Activated naive CD8-positive, alpha-beta T cell (primary cell): ENCODE measurements around the gene MST1R.

ENCODE experiments used
- H3K27ac Mint-ChIP-seq: one replicate; pipeline ENCODE4 v1.8.0; 2021; ENCODE audit warnings: mixed read lengths
- H3K27me3 Mint-ChIP-seq: one replicate; pipeline ENCODE4 v1.8.0; 2021; ENCODE audit warnings: mixed read lengths
- H3K36me3 Mint-ChIP-seq: one replicate; pipeline ENCODE4 v1.8.0; 2021; ENCODE audit warnings: mixed read lengths
- H3K4me1 Mint-ChIP-seq: one replicate; pipeline ENCODE4 v1.8.0; 2021; ENCODE audit warnings: low read depth, mixed read lengths
- H3K4me3 Mint-ChIP-seq: one replicate; pipeline ENCODE4 v1.8.0; 2021; ENCODE audit warnings: mild to moderate bottlenecking, mixed read lengths
- H3K9me3 Mint-ChIP-seq: one replicate; pipeline ENCODE4 v1.8.0; 2021; ENCODE audit warnings: low read depth, mixed read lengths

Gene MST1R

GRCh38 chr3:49901366-49902339 lies 2.0 kb downstream of the MST1R start:
- Mint-ChIP-seq H3K27me3 (no peaks in the 10 kb centered on the region), H3K9me3 (no peaks in the 10 kb centered on the region), H3K4me3 (no peak overlapping the region), H3K4me1 (peaks cover 19% of the 10 kb centered on the region), H3K36me3 (no peaks in the 10 kb centered on the region), H3K27ac (no peak overlapping the region)

DNA sequence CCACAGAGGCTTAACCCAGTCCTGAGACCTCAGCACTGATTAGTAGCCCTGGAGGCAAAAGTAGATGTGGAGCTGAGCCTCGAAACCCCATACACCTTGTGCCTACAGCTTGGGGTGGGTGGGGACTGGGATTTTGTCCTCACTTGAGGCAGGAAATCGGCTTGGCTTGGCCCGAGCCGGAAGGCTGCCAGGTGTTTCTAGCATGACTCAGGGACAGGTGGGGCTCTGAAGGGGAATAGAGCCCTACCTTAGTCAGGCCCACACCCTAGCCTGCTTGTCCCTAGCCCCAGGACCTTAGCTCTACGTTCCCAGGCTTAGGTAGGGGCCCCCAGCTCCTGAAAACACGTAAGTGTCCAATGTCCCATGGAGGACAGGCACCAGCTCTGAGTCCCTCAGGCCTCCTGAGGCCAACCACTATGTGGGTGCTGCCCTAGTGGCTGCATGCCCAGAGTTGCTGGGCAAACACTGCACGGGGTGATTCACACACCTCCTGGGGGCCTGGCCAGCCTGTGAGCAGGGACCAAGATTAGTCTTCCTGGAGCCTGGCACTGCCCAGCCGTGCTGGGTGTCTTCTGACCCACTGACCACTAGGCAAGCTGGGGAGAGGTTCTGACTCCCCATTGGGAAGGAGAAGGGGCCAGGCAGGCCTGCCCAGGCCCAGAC lies 3.1 kb downstream of the MST1R start:
- Mint-ChIP-seq H3K4me3 (no peak overlapping the region), H3K4me1 (peaks cover 9% of the 10 kb centered on the region), H3K27ac (no peak overlapping the region), H3K9me3 (no peaks in the 10 kb centered on the region), H3K36me3 (no peaks in the 10 kb centered on the region), H3K27me3 (no peaks in the 10 kb centered on the region)

GRCh38 chr3:49899815-49900214 lies 3.9 kb downstream of the MST1R start:
- no peak overlapping the region for H3K27ac Mint-ChIP-seq
- H3K36me3 Mint-ChIP-seq = no peaks in the 10 kb centered on the region
- H3K4me3 Mint-ChIP-seq = no peak overlapping the region
- H3K4me1 Mint-ChIP-seq = peaks cover 8% of the 10 kb centered on the region
- no peaks in the 10 kb centered on the region for H3K27me3 Mint-ChIP-seq
- no peaks in the 10 kb centered on the region for H3K9me3 Mint-ChIP-seq

DNA sequence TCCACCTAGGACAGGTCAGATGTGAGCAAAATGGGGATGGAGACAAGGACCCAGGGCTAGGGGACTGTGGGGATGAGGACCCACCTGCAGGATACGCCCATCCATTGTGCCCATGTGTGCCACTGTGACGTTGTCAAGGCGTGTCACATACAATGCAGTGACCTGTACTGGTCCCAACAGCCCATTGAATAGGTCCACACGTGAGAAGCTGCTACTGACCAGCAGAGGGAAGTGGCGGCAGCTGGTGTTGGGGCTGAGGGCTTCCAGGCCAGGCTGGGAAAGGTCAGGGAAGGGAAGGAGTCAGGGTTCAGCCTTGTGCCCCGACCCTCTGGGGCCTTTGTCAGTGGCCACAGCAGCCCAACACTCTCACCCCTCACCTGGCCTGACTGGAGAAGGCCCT lies 4.7 kb downstream of the MST1R start:
- H3K36me3 Mint-ChIP-seq = no peaks in the 10 kb centered on the region
- H3K9me3 Mint-ChIP-seq = no peaks in the 10 kb centered on the region
- H3K27ac Mint-ChIP-seq = no peak overlapping the region
- peaks cover 2% of the 10 kb centered on the region for H3K4me1 Mint-ChIP-seq
- no peak overlapping the region for H3K4me3 Mint-ChIP-seq
- H3K27me3 Mint-ChIP-seq = no peaks in the 10 kb centered on the region

DNA sequence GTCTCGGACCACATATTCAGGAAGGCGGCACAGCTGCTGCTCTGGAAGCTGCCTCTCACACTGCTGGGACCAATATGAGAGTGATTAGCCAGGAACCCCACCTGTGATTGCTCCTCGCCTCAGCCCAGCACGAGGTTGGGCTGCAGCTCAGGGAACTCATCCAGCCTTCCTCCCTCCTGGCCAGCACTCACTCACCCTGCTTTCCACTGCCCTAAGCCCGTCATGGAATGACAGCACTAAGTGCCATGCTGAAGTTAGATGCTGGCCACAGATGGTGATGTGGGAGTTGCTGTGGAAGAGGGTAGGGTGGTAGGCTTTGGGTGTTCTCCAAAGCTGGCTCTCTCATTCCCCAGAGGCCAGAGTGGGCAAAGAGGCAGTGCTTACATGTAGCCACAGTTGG lies 7.3 kb downstream of the MST1R start:
- H3K36me3 Mint-ChIP-seq = no peaks in the 10 kb centered on the region
- no peak overlapping the region for H3K4me3 Mint-ChIP-seq
- no peaks in the 10 kb centered on the region for H3K4me1 Mint-ChIP-seq
- no peaks in the 10 kb centered on the region for H3K27me3 Mint-ChIP-seq
- no peak overlapping the region for H3K27ac Mint-ChIP-seq
- H3K9me3 Mint-ChIP-seq = no peaks in the 10 kb centered on the region

DNA sequence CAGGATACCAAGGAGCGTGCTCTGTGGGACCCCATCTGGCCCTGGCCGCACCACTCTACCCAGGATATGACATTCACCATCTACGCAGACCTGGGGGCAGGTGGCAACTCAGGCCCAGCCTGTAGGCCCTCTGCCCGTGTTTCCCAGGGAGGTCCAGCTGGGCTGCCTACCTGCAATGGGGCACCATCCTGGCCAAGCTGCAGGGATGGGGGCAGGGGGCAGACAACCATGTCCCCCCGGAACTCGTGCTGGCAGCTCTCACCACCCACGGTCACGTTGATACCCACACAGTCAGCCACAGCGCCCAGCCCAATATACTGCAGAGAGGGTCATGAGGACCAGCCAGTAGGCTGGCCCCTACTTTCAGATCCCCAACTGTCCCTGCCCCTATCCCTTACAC lies 7.9 kb downstream of the MST1R start:
- no peak overlapping the region for H3K27ac Mint-ChIP-seq
- no peaks in the 10 kb centered on the region for H3K4me1 Mint-ChIP-seq

GRCh38 chr3:49889296-49889695 lies 14.4 kb downstream of the MST1R start:
- Mint-ChIP-seq H3K9me3 (no peaks in the 10 kb centered on the region), H3K36me3 (no peaks in the 10 kb centered on the region), H3K4me3 (no peak overlapping the region), H3K27me3 (no peaks in the 10 kb centered on the region), H3K27ac (no peak overlapping the region), H3K4me1 (no peaks in the 10 kb centered on the region)

More for the DNA sequence above, 7.9 kb downstream of the MST1R start:
- Mint-ChIP-seq H3K4me3 (no peak overlapping the region), H3K36me3 (no peaks in the 10 kb centered on the region), H3K9me3 (no peaks in the 10 kb centered on the region), H3K27me3 (no peaks in the 10 kb centered on the region)

DNA sequence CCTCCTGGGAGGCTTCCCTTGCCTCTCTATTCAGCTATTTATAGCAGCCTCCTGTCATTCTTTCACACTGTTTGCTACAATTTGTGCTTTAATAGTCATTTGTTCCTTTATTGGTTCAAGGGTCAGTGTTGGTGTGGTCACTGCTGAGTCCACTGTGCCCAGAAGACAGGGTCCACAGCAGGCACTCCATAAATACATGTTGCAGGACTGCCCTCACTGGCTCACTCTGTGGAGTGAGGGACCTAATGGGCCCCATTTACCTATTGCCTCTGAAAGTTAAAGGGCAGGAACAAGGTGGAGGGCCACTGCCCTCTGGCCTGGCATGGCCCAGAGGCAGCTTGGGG lies 16.8 kb downstream of the MST1R start:
- no peaks in the 10 kb centered on the region for H3K27me3 Mint-ChIP-seq
- H3K9me3 Mint-ChIP-seq = no peaks in the 10 kb centered on the region
- no peak overlapping the region for H3K27ac Mint-ChIP-seq
- H3K4me3 Mint-ChIP-seq = no peak overlapping the region
- H3K4me1 Mint-ChIP-seq = no peaks in the 10 kb centered on the region
- H3K36me3 Mint-ChIP-seq = no peaks in the 10 kb centered on the region

GRCh38 chr3:49883998-49884397 lies 19.7 kb downstream of the MST1R start:
- no peaks in the 10 kb centered on the region for H3K4me1 Mint-ChIP-seq
- H3K4me3 Mint-ChIP-seq = no peak overlapping the region
- H3K27ac Mint-ChIP-seq = no peak overlapping the region
- no peaks in the 10 kb centered on the region for H3K27me3 Mint-ChIP-seq
- no peaks in the 10 kb centered on the region for H3K9me3 Mint-ChIP-seq
- no peaks in the 10 kb centered on the region for H3K36me3 Mint-ChIP-seq

- no peaks in the 10 kb centered on the region for H3K9me3 Mint-ChIP-seq
- H3K36me3 Mint-ChIP-seq = no peaks in the 10 kb centered on the region
- no peaks in the 10 kb centered on the region for H3K4me1 Mint-ChIP-seq
- H3K27ac Mint-ChIP-seq = no peak overlapping the region
- H3K4me3 Mint-ChIP-seq = no peak overlapping the region
- H3K27me3 Mint-ChIP-seq = no peaks in the 10 kb centered on the region
These were observed 21.5 kb downstream of the MST1R start for GRCh38 chr3:49882166-49882565.

GRCh38 chr3:49880581-49881315 lies 22.9 kb downstream of the MST1R start:
- Mint-ChIP-seq H3K9me3 (no peaks in the 10 kb centered on the region), H3K4me1 (no peaks in the 10 kb centered on the region), H3K27me3 (no peaks in the 10 kb centered on the region), H3K4me3 (no peak overlapping the region), H3K27ac (no peak overlapping the region), H3K36me3 (no peaks in the 10 kb centered on the region)

DNA sequence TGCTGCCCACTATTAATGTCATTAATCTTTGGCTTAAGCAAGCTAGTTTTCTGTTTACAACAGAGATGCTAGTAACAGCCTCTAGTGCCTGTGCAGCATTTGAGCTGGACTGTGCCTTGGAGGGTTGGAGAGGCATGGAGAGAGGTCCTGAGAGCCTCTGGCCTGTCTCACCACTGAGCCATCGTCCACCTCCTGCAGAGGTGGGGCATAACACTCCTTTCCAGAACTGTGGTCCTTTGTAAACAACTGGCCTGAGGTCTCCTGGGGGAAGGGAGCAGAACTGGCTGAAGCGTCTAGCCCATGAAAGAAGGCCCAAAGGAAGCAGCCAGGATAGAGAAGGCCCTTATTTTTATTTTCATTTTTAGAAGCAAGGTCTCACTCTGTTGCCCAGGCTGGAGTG lies 24.0 kb downstream of the MST1R start:
- H3K4me1 Mint-ChIP-seq = no peaks in the 10 kb centered on the region
- H3K9me3 Mint-ChIP-seq = no peaks in the 10 kb centered on the region
- no peak overlapping the region for H3K4me3 Mint-ChIP-seq
- no peaks in the 10 kb centered on the region for H3K36me3 Mint-ChIP-seq
- no peak overlapping the region for H3K27ac Mint-ChIP-seq
- no peaks in the 10 kb centered on the region for H3K27me3 Mint-ChIP-seq

DNA sequence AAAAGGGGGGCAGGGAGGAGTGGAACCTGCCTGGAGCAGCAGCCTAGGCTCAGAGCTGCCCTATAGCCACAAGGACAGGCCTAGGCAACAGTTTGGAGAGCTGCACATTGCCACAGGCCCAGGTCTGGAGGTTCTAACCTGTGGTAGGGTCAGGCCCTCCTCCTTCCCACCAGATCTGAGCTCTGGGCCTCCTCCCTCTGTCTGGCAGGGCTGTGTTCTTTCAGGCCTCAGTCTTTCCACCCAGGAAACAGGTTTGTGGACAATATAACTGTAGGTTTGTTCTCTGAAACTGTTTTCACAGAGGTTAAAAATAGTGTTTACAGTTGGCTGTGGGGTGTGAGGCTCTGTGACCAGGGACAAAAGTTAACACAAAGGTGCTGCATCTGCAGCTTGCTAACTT lies 25.0 kb downstream of the MST1R start:
- Mint-ChIP-seq H3K4me3 (no peak overlapping the region), H3K4me1 (no peaks in the 10 kb centered on the region), H3K27ac (no peak overlapping the region), H3K9me3 (no peaks in the 10 kb centered on the region), H3K27me3 (no peaks in the 10 kb centered on the region), H3K36me3 (no peaks in the 10 kb centered on the region)

DNA sequence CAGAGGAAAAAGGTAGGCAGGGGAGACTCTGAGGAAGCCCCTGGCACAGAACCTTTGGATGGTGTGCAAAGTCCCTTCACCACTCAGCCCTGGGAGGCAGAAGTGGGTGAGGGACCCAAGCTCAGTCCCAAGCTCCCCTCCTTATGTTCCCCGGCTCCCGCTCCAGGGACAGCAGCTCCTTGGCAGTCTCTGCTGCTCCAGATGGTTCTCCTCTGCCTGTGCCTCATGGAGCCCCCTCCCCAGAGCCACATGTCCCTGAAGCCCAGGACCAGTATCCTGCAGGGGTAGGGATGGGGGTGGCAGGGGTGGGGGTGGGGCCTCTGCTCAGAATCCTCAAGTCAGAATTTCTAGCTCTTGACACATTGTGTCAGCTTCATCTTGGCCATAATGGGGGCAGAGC lies 26.0 kb downstream of the MST1R start:
- Mint-ChIP-seq H3K27ac (no peak overlapping the region), H3K4me1 (no peaks in the 10 kb centered on the region), H3K36me3 (no peaks in the 10 kb centered on the region), H3K9me3 (no peaks in the 10 kb centered on the region), H3K27me3 (no peaks in the 10 kb centered on the region), H3K4me3 (no peak overlapping the region)

DNA sequence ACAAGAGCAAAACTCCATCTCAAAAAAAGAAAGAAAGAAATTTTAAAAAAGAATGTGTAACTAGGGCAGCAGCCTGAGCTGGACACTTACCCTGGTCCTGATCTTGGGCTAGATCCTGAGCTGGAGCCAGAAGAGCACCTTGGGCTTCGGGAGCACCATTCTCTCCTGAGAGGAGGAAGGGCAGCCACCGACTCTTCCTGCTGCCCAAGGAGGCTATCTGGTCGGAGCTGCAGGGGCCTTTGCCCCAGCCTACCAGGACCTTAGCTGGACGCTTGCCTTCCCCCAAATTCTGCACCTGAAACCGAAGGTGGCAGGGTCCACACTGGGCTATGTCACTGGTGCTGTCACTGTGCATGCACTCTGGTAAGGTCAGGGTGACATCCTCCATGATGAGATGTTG lies 27.1 kb downstream of the MST1R start:
- H3K4me3 Mint-ChIP-seq = no peak overlapping the region
- no peaks in the 10 kb centered on the region for H3K36me3 Mint-ChIP-seq
- H3K27me3 Mint-ChIP-seq = no peaks in the 10 kb centered on the region
- no peaks in the 10 kb centered on the region for H3K9me3 Mint-ChIP-seq
- no peaks in the 10 kb centered on the region for H3K4me1 Mint-ChIP-seq
- no peak overlapping the region for H3K27ac Mint-ChIP-seq
